Endothelial cell of umbilical vein (primary cell): ENCODE results near the gene PKHD1. TPM values are rescaled to one million over a fixed set of nuclear protein-coding genes. Genes with fewer than 3 reads are reported as not detected.

ENCODE experiments used
- BruUV-seq: library from RNA; stranded (reverse); fragments of 400-500 nt; replicated peaks from 2 replicates; lab custom pipeline; 2021; lab: Mats Ljungman, UMichigan
- CTCF ChIA-PET: fragments of 300-600, 350-600 bp; sonication (Branson Sonifier 250); formaldehyde crosslinking; loops from one replicate; lab custom pipeline; 2021; ENCODE audit warnings: antibody characterized with exemption, inconsistent platforms; lab: Charles Lee
- POLR2A ChIA-PET: fragments of 300-600, 350-600 bp; sonication (Branson Sonifier 250); formaldehyde crosslinking; loops from one replicate; lab custom pipeline; 2021; ENCODE audit warnings: antibody characterized with exemption, inconsistent platforms; lab: Charles Lee
- DNase-seq: peaks from one replicate; pipeline ENCODE4 v3.0.0-alpha.2; 2011; ENCODE audit warnings: low read depth, low spot score
- FAIRE-seq: peaks from 2 replicates; lab custom pipeline; 2011; peaks lifted over from hg19 to GRCh38; lab: Jason Lieb, UNC
- H2AFZ ChIP-seq: 2 replicates; pipeline ENCODE4 v1.6.0; 2012; ENCODE audit warnings: low read depth, low read length, control low read depth, inconsistent platforms
- H3K27ac ChIP-seq: 2 replicates; pipeline ENCODE4 v1.5.1; 2011; ENCODE audit warnings: low read depth, mild to moderate bottlenecking, control low read depth, low read length, moderate library complexity; ENCODE audit not compliant: insufficient read depth
- H3K27me3 ChIP-seq, 2 experiments: 2 replicates each; pipeline versions ENCODE4 v1.6.0 to v1.6.1; 2011; ENCODE audit warnings: low read length in 2 of 2, mixed read lengths in 1 of 2; ENCODE audit not compliant: control insufficient read depth in 2 of 2, insufficient read depth in 2 of 2
- H3K36me3 ChIP-seq, 2 experiments: 2 replicates in 1 of 2; 3 replicates in 1 of 2; pipeline ENCODE4 v1.5.1; 2011; ENCODE audit warnings: low read length in 2 of 2, mild to moderate bottlenecking in 1 of 2, moderate library complexity in 1 of 2; ENCODE audit not compliant: control insufficient read depth in 2 of 2, insufficient read depth in 2 of 2; ENCODE audit errors: extremely low read depth in 1 of 2
- H3K4me1 ChIP-seq: 3 replicates; pipeline ENCODE4 v1.5.1; 2011; ENCODE audit warnings: mild to moderate bottlenecking, low read length; ENCODE audit not compliant: control insufficient read depth, insufficient read depth; ENCODE audit errors: extremely low read depth
- H3K4me2 ChIP-seq: 2 replicates; pipeline ENCODE4 v1.6.1; 2011; ENCODE audit warnings: low read length, control low read depth, mixed read lengths; ENCODE audit not compliant: insufficient read depth
- H3K4me3 ChIP-seq, 3 experiments: fragments of 200-600 bp in 1 of 3; sonication (generic), shearing (Covaris generic) in 1 of 3; replicated peaks in 1 of 3; 2 replicates each; pipeline ENCODE4 v1.5.1; 2011 to 2016; ENCODE audit warnings: control low read depth in 3 of 3, low read length in 3 of 3, mild to moderate bottlenecking in 2 of 3, inconsistent platforms in 1 of 3, low read depth in 1 of 3, moderate library complexity in 1 of 3; ENCODE audit not compliant: insufficient read depth in 1 of 3
- H3K79me2 ChIP-seq: 2 replicates; pipeline ENCODE4 v1.6.0; 2012; ENCODE audit warnings: low read length, inconsistent platforms; ENCODE audit not compliant: control insufficient read depth, insufficient read depth
- H3K9ac ChIP-seq: replicated peaks from 2 replicates; pipeline ENCODE3; 2011; ENCODE audit warnings: low read length, control low read depth; ENCODE audit not compliant: insufficient read depth; ENCODE audit errors: extremely low read depth
- H3K9me1 ChIP-seq: replicated peaks from 3 replicates; pipeline ENCODE4 v1.6.0; 2011; ENCODE audit warnings: mild to moderate bottlenecking, low read length; ENCODE audit not compliant: control insufficient read depth, insufficient read depth; ENCODE audit errors: extremely low read depth
- H3K9me3 ChIP-seq: replicated peaks from 2 replicates; pipeline ENCODE4 v1.5.1; 2012; ENCODE audit warnings: low read length, inconsistent platforms; ENCODE audit not compliant: control insufficient read depth, insufficient read depth
- H4K20me1 ChIP-seq: replicated peaks from 2 replicates; pipeline ENCODE3; 2011; ENCODE audit warnings: mild to moderate bottlenecking, low read length; ENCODE audit not compliant: control insufficient read depth, insufficient read depth; ENCODE audit errors: extremely low read depth
- EZH2 ChIP-seq: IDR thresholded peaks from 2 replicates; pipeline ENCODE4 v1.6.1; 2012; ENCODE audit warnings: borderline replicate concordance, low read depth, mild to moderate bottlenecking, moderate library complexity, low read length, inconsistent platforms; ENCODE audit not compliant: severe bottlenecking
- FOS ChIP-seq: IDR thresholded peaks from 2 replicates; pipeline ENCODE4 v1.6.1; 2011; ENCODE audit warnings: mild to moderate bottlenecking, low read length, moderate library complexity, borderline replicate concordance; ENCODE audit not compliant: insufficient read depth
- GATA2 ChIP-seq: IDR thresholded peaks from 2 replicates; pipeline ENCODE4 v1.7.0; 2011; ENCODE audit warnings: low read depth, mild to moderate bottlenecking, moderate library complexity, mixed read lengths, low read length; ENCODE audit not compliant: insufficient read length, insufficient read depth
- JUN ChIP-seq: IDR thresholded peaks from 2 replicates; pipeline ENCODE4 v1.6.1; 2011; ENCODE audit warnings: borderline replicate concordance, low read depth; ENCODE audit not compliant: insufficient read length, insufficient read depth
- MAX ChIP-seq: IDR thresholded peaks from 2 replicates; pipeline ENCODE4 v1.6.1; 2011; ENCODE audit not compliant: insufficient read depth, insufficient read length
- MYC ChIP-seq: IDR thresholded peaks from one replicate; pipeline ENCODE4 v1.6.1; 2011; ENCODE audit warnings: mild to moderate bottlenecking, low read depth, low read length
- POLR2A ChIP-seq: IDR thresholded peaks from 2 replicates; pipeline ENCODE4 v1.6.1; 2012; ENCODE audit warnings: low read depth, mild to moderate bottlenecking, control low read depth, low read length
- POLR2AphosphoS5 ChIP-seq: IDR thresholded peaks from 2 replicates; pipeline ENCODE4 v1.6.1; 2012; ENCODE audit warnings: low read depth, mild to moderate bottlenecking, control low read depth, low read length, moderate library complexity; ENCODE audit not compliant: insufficient read depth
- dilution Hi-C: fragments of 300-500 bp; cut with MboI; formaldehyde crosslinking; loops from one replicate; pipeline ENCODE4 v1.15.0; 2019; ENCODE audit warnings: low sequenced_read_pairs; ENCODE audit not compliant: extremely low pct_ligation_motif_present
- intact Hi-C: fragments of 100-400 bp; cut with micrococcal nuclease; formaldehyde crosslinking; loops from one replicate; pipeline ENCODE4 v1.10.0; 2022
- polyA plus RNA-seq, 4 experiments: library from polyadenylated mRNA; depleted of rRNA in 3 of 4; stranded (reverse) in 3 of 4; unstranded in 1 of 4; fragments of >200 nt; gene quantifications; 2 replicates each; pipeline versions ENCODE4 v1.2.1 to v1.2.3, GENCODE V29; 2011 to 2012; ENCODE audit warnings: missing spikeins in 1 of 4
- total RNA-seq: library from RNA; stranded (reverse); gene quantifications from 2 replicates; pipeline ENCODE4 v1.2.3, GENCODE V29; 2021
- TF ChIP-seq, protein P1 (sequence below), 2 donors: IDR thresholded peaks; 1 replicate in 1 of 2; 2 replicates in 1 of 2; pipeline ENCODE4 v1.5.1; 2011; ENCODE audit warnings: low read length in 2 of 2, mild to moderate bottlenecking in 2 of 2, moderate library complexity in 2 of 2, control low read depth in 1 of 2, inconsistent platforms in 1 of 2, low read depth in 1 of 2; ENCODE audit not compliant: insufficient read depth in 1 of 2; ENCODE audit errors: extremely low read depth in 1 of 2

PKHD1 gene
- total and polyA plus RNA-seq, 2 donors (not counting 3 experiments of a cell fraction or from before 2014, with no cell fraction given) = not detected

DNA sequence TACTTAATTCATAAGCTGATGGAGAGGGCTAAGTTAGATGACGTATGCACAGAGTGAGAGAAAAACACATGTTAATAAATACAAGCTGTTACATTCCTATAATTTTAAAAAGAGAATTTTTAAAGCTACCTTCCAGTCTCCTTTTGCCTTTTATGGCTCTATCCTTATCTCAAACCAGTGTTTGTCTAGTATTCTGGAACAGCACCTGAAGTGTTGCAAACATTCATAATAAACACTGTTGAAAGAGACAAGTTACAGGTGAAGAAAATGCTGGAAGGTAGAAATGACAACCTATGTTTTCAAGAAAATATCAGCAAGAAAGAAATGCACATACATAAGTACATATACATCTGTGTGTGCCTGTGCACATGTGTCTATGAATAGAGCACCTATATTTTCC lies 409.1 kb downstream of the PKHD1 start:
- Histone ChIP-seq H3K4me1 (no peaks in the 10 kb centered on the region), H3K9me1 (no peaks in the 10 kb centered on the region), H3K79me2 (no peaks in the 10 kb centered on the region), H4K20me1 (no peaks in the 10 kb centered on the region), H3K9ac (no peak overlapping the region), H3K27ac (no peak overlapping the region), H3K4me2 (no peak overlapping the region), H3K9me3 (peaks cover 3% of the 10 kb centered on the region), H3K36me3 (no peaks in the 10 kb centered on the region), H3K4me3 (no peak overlapping the region), H3K27me3 (no peaks in the 10 kb centered on the region), H2AFZ (no peak overlapping the region)
- dilution Hi-C loops = no loop called here
- ChIA-PET CTCF (no interaction called here), POLR2A (no interaction called here)
- no peak for FAIRE-seq
- intact Hi-C loops = no loop called here
- no TSS peak for BruUV-seq
- TF ChIP-seq MYC (no peak), POLR2AphosphoS5 (no peak), GATA2 (no peak), EZH2 (no peak), JUN (no peak), FOS (no peak), MAX (no peak), POLR2A (no peak)
- TF ChIP-seq, protein P1, sequence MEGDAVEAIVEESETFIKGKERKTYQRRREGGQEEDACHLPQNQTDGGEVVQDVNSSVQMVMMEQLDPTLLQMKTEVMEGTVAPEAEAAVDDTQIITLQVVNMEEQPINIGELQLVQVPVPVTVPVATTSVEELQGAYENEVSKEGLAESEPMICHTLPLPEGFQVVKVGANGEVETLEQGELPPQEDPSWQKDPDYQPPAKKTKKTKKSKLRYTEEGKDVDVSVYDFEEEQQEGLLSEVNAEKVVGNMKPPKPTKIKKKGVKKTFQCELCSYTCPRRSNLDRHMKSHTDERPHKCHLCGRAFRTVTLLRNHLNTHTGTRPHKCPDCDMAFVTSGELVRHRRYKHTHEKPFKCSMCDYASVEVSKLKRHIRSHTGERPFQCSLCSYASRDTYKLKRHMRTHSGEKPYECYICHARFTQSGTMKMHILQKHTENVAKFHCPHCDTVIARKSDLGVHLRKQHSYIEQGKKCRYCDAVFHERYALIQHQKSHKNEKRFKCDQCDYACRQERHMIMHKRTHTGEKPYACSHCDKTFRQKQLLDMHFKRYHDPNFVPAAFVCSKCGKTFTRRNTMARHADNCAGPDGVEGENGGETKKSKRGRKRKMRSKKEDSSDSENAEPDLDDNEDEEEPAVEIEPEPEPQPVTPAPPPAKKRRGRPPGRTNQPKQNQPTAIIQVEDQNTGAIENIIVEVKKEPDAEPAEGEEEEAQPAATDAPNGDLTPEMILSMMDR (IDR thresholded peaks at IDR 0.05; ENCODE audit: extremely low read depth in 1 of 2, insufficient read depth in 1 of 2, low read depth in 1 of 2, low read length in 2 of 2) = no peak
- DNase-seq = no peak
